Measurements from ENCODE around the gene PAF1.
"Not testable (repeated sequence)": the region's sequence is repeated elsewhere in the genome, so short reads cannot be mapped to it uniquely, and the experiment has no call there.

PAF1 gene

GRCh38 chr19:39356647-39357046 is 34.3 kb downstream of the PAF1 start:
- DNase-seq (ENCODE audit: low read depth in 2 of 3, low spot score in 2 of 3), result no peak

- DNase-seq (ENCODE audit: low read depth in 2 of 3, low spot score in 2 of 3), result no peak
These were observed 34.8 kb downstream of the PAF1 start for GRCh38 chr19:39356073-39356472.

- DNase-seq (ENCODE audit: low read depth in 2 of 3, low spot score in 2 of 3), result no peak
These were observed 35.7 kb downstream of the PAF1 start for GRCh38 chr19:39355253-39355652.

DNA sequence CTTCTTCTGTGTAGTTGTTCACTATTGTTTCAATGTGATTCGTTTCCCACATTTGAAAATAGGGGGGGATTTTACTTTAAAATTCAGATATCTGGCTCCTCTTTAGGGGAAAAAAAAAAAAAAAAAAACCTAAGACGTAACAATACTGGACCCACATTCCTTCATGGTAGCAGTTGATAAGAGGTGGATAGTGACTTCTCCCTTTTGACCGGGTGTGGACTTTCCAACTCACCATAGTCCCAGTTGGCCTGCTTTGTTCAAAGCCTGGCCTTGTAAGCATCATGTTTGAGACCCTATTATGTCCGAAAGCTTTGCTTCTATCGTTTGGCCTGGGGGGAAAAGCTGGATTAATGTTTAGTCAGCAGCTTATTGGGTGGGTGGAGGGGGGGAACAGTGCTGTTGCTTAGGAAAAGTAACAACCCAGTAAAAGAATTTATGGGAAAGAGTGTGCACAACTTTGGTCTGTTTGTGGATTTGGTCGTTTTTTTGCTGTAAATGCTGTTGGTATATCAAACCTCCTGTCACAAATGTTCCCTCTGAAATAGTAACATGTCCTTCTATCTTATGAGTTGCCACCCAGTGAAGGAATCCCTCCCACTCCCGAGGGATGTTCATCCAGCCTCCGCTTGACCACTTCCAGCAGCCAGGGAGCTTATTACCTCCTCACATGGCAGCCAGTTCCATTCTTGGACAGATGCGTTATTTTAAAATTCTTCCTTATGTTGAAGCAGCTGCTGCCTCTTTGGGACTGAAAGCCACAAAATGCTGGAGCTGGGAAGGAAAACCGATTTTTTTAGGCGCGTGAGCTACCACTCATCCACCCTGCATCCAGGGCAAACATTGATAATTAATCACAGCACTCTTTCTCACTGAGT is 38.3 kb downstream of the PAF1 start:
- no peak for DNase-seq (ENCODE audit: low read depth in 2 of 3, low spot score in 2 of 3)

GRCh38 chr19:39351537-39352064 is 39.3 kb downstream of the PAF1 start:
- peak in 1 of 3 experiments; percentile 21 for DNase-seq (ENCODE audit: low read depth in 2 of 3, low spot score in 2 of 3)

- no peak for DNase-seq (ENCODE audit: low read depth in 2 of 3, low spot score in 2 of 3)
These were observed 40.8 kb downstream of the PAF1 start for GRCh38 chr19:39350156-39350555.

GRCh38 chr19:39349326-39349725 is 41.6 kb downstream of the PAF1 start:
- DNase-seq (ENCODE audit: low read depth in 2 of 3, low spot score in 2 of 3), result no peak

- no peak for DNase-seq (ENCODE audit: low read depth in 2 of 3, low spot score in 2 of 3)
These were observed 43.4 kb downstream of the PAF1 start for GRCh38 chr19:39347332-39348164.

GRCh38 chr19:39345956-39346355 is 45.0 kb downstream of the PAF1 start:
- no peak for DNase-seq (ENCODE audit: low read depth in 2 of 3, low spot score in 2 of 3)

GRCh38 chr19:39342647-39343305 is 48.1 kb downstream of the PAF1 start:
- no peak for DNase-seq (ENCODE audit: low read depth in 2 of 3, low spot score in 2 of 3)

- peak; percentile 92 to 99 (median 93) for DNase-seq (ENCODE audit: low read depth in 2 of 3, low spot score in 2 of 3)
These were observed 48.9 kb downstream of the PAF1 start, which contains the start of gene SAMD4B for GRCh38 chr19:39341719-39342604. Gene SAMD4B, plus strand, starts transcription at chr19:39342421. Its CDS starts 14,473 bp downstream, at chr19:39356894.

DNA sequence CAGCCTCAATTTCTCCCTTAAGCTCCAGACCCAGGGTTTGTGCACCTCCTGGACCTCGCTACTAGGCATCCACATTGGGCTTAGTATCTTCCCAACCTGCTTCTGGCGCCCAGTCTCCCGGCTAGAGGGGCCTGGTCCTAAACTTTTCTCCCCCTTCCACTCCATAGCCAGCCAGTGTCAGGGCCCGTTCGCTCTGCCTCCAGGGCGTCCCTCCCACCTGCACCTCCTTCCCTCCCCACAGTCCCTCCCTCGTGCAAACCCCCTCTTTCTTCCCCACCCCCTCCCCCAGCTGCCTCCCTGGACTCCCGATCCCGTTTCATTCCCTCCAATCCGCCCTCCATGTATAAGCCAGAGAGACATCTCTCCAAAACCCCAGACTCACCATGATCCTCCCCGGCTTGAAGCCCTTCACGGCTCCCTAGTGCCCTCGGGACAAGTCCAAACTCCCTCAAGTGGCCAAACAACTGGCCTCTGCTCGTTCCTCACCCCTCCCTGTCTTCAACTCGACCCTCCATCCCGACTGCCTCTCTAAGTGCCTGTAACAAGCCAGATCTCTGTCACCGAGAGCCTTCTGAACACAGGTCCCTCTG is 49.7 kb downstream of the PAF1 start:
- DNase-seq (ENCODE audit: low read depth in 2 of 3, low spot score in 2 of 3), result peak in 1 of 3 experiments; percentile 37

GRCh38 chr19:39340156-39340555 is 50.8 kb downstream of the PAF1 start:
- not testable (repeated sequence) for DNase-seq (ENCODE audit: low read depth in 2 of 3, low spot score in 2 of 3)

DNA sequence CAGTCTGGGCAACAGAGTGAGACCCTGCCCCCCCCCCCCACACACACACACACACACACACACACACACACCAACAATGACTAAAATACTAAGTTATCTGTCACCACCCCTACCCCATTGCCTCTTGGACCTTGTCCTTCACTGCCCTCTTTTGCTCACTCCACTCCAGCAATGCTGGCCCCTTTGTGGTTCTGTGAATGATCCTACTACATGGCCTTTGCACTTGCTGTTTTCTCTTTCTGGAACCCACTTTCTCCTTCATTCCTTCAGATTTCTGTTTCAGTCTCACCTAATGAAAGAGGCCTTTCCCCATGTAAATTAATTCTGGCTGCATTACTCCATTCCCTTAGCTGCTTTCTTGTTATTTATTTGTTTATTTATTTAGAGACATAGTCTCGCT is 51.2 kb downstream of the PAF1 start:
- DNase-seq (ENCODE audit: low read depth in 2 of 3, low spot score in 2 of 3), result no peak

- no peak for DNase-seq (ENCODE audit: low read depth in 2 of 3, low spot score in 2 of 3)
These were observed 54.4 kb downstream of the PAF1 start for GRCh38 chr19:39336483-39336882.

Measured in activated CD8-positive, alpha-beta memory T cell treated with anti-CD3 and anti-CD28 coated beads for 48 hours (primary cell).